Activated CD4-positive, CD25-positive, alpha-beta regulatory T cell (primary cell): ENCODE data around the gene PLCB4.

Experiments used
- DNase-seq, 4 experiments: peaks; one replicate each; lab custom pipeline; 2025; lab: John Stamatoyannopoulos, UW

Gene PLCB4

DNA sequence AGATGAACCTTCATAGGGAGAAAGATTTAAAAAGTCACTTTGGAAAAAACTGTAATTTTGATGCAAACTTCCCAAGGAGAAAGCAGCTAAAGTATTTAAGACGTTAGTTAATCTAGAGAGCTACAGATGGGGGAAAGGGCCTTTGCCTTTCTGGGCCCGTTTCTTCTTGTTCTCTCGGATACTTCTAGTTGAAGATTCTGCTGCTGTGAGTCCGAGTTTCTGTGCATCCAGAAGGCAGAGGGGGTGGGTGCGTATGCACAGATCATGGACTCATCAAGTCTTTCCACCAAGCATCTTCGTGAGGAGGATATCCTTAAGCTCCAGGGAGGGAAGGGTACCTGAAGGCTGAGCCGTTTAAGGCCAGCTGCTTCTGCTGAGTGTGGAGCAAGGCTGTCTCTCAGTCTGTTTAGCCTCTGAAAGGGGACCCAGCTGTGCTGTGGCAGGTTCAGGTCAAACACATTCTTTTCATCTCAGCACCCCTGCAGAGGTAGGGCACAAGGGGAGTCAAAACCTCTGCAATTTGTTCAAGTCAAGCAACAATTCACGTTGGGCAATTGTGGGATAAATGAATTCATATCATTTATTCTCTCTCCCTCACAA, 449.8 kb downstream of the PLCB4 start:
- DNase-seq, result no peak

DNA sequence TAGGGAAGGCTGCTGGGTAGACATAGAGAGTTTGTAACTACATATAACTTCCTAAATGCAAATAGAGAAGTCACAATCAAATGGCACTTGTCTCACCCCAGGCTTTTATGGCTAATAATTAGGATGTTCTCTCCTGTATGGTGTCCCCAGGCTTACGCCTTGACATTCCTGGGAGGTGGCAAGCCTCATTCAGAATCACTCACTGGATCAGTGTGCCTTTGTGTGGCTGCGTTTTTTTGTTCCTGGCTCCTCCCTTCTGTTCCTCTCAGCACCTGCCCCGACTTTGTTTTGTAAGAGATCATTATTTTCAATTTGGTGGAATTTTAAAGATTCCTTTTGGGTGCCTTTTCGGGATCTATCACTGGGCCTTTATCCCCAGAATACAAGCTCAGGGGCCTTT, 451.2 kb downstream of the PLCB4 start:
- no peak for DNase-seq

DNA sequence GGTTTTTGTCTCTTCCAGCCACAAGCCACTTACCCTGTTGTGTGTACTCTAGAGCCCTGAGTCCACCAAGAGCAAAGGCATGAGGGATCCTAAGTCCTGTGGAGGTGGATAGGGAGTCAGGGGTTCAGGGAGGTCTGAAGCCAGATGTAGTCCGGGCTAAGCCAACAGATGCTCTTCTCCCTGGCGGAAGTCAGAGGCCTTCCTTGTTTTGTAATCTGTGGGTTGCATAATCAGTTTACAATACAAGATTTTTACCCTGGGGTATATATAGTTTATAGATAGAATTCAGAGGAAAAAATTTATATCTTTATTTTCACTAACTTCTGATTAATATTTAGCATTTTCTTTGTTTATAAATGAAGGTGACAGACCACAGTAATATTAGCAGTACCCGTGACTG, 454.7 kb downstream of the PLCB4 start:
- no peak for DNase-seq
